Muscle layer of colon (tissue), 2 donors: ENCODE measurements around the gene MBD3L3.
"Not testable (repeated sequence)": the region's sequence is repeated elsewhere in the genome, so short reads cannot be mapped to it uniquely, and the experiment has no call there.

Experiments used
- H3K27ac ChIP-seq: one replicate; pipeline ENCODE4 v1.7.0; 2013; ENCODE audit warnings: low read depth, mild to moderate bottlenecking, low read length, moderate library complexity
- H3K27me3 ChIP-seq, 2 donors: one replicate each; pipeline ENCODE4 v1.7.0; 2013; ENCODE audit warnings: low read length in 2 of 2, mild to moderate bottlenecking in 2 of 2; ENCODE audit not compliant: insufficient read depth in 2 of 2, control insufficient read depth in 1 of 2
- H3K36me3 ChIP-seq: one replicate; pipeline ENCODE4 v1.7.0; 2013; ENCODE audit warnings: mild to moderate bottlenecking, low read length; ENCODE audit not compliant: insufficient read depth
- H3K4me1 ChIP-seq: one replicate; pipeline ENCODE4 v1.7.0; 2013; ENCODE audit warnings: mild to moderate bottlenecking, low read length; ENCODE audit not compliant: insufficient read depth
- H3K4me3 ChIP-seq, 2 donors: one replicate each; pipeline ENCODE4 v1.7.0; 2013; ENCODE audit warnings: low read length in 2 of 2, low read depth in 1 of 2, mild to moderate bottlenecking in 1 of 2, moderate library complexity in 1 of 2
- H3K9ac ChIP-seq: one replicate; pipeline ENCODE4 v1.7.0; 2013; ENCODE audit warnings: low read length
- H3K9me3 ChIP-seq: one replicate; pipeline ENCODE4 v1.7.0; 2013; ENCODE audit warnings: mild to moderate bottlenecking, low read length
- donor health status: abdominal sarcoma.
- donor health status: Adenocarcinoma of cecum.

Gene MBD3L3

DNA sequence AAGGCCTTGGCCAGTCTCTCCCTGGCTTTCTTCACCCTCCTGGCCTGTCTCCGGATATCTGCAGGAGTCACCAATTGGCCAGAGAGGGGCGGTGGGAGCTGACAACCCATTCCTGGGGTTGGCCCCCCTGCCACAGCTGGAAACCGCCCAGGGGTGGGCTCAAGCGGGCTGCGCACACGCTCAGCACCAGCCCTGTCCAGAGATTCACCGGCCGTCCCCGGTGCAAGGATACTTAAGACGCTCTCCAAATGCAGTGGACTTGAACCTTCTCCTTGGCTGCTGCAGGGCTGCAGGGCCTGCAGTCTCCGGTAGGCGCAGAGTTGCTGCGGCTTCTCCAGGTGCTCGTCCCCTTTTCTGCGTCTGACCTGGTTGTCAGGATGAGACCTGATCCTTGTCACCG is 2.1 kb downstream of the MBD3L3 start:
- H3K9me3 ChIP-seq, H3K27ac ChIP-seq, H3K4me3 ChIP-seq, H3K4me1 ChIP-seq, H3K9ac ChIP-seq, H3K27me3 ChIP-seq, H3K36me3 ChIP-seq: not testable (repeated sequence)

DNA sequence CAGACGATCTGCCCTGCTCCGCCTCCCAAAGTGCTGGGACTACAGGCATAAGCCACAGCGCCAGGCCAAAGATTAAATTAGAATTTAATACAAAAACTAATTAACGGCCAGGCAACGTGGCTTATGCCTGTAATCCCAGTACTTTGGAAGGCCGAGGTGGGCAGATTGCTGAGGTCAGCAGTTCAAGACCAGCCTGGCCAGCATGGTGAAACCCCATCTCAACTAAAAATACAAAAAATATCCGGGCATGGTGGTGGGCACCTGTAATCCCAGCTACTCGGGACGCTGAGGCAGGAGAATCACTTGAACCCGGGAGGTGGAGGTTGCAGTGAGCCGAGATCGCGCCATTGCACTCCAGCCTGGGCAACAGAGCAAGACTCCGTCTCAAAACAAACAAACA is 2.8 kb downstream of the MBD3L3 start:
- not testable (repeated sequence) for H3K4me1 ChIP-seq, H3K4me3 ChIP-seq, H3K27me3 ChIP-seq, H3K9ac ChIP-seq, H3K27ac ChIP-seq, H3K36me3 ChIP-seq, H3K9me3 ChIP-seq

DNA sequence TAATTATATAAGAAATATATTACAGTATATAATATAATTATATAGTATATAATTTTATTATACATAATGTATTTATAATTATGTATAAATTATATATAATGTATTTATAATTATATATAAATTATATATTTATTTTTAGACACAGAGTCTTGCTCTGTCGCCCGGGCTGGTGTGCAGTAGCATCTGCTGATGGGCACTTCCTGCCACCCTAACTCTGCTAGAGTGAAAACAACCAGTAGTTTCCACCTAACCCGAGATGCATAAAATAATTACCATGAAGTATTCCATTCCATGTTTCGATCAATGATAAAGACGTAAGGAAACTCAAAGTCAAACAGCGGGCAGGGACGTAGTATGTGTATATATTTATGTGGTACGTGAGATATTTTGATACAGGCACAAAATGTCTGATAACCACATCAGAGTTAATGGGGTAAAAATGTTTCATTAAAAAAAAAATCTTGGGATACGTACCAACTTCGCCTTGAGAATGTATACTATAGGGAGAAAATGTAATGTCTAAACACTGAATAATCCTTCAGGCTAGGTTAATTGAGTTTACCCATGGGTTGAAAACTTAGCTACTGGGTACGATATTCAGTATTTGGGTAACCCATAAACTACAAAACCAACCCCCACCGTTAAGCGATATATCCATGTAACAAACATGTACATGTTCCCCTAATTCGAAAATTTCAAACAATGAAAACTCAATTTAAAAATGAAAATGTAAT is 3.7 kb downstream of the MBD3L3 start:
- not testable (repeated sequence) for H3K4me1 ChIP-seq, H3K9ac ChIP-seq, H3K27ac ChIP-seq

DNA sequence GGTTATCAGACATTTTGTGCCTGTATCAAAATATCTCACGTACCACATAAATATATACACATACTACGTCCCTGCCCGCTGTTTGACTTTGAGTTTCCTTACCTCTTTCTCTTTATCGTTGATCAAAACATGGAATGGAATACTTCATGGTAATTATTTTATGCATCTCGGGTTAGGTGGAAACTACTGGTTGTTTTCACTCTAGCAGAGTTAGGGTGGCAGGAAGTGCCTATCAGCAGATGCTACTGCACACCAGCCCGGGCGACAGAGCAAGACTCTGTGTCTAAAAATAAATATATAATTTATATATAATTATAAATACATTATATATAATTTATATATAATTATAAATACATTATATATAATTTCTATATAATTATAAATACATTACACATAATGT is 5.6 kb downstream of the MBD3L3 start:
- H3K9me3 ChIP-seq, H3K4me1 ChIP-seq, H3K36me3 ChIP-seq, H3K4me3 ChIP-seq, H3K9ac ChIP-seq, H3K27me3 ChIP-seq, H3K27ac ChIP-seq: not testable (repeated sequence)

More for the DNA sequence above, 3.7 kb downstream of the MBD3L3 start:
- H3K36me3 ChIP-seq, H3K9me3 ChIP-seq, H3K27me3 ChIP-seq, H3K4me3 ChIP-seq: not testable (repeated sequence)

DNA sequence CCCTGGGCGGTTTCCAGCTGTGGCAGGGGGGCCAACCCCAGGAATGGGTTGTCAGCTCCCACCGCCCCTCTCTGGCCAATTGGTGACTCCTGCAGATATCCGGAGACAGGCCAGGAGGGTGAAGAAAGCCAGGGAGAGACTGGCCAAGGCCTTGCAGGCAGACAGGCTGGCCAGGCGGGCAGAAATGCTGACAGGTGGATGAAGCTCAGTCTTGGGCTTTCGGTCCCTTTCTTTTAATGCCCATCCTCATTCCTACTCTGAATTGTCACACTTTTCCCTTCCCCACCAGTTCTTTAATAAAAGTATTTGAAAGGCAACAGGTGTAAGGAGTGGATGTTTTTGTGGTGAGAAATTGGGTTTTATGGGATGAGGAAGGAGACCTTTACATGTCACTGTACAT is 7.1 kb downstream of the MBD3L3 start:
- not testable (repeated sequence) for H3K4me3 ChIP-seq, H3K9ac ChIP-seq, H3K27ac ChIP-seq, H3K36me3 ChIP-seq, H3K4me1 ChIP-seq, H3K9me3 ChIP-seq, H3K27me3 ChIP-seq

DNA sequence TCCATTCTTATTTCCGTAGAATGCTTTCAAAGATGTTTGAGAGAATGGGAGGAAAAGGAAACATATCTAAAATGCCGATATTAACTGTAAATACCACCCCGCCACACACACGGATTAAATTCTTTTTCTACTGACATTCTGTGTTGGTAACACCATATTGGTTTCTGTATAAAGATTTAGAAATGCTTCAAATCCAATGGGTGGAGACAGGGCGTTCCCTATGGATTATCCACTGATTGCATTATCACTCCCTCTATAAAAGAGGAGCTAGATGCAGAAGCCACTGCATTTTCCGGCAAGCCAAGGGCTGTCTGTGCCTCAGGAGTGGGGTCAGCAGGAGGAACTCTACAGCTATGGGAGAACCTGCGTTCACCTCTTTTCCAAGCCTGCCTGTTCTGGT is 9.5 kb downstream of the MBD3L3 start, which contains the start of gene MBD3L2:
MBD3L2 (plus strand) TSS at position 301 of the 400 bp plus-strand sequence; CDS start at position 354, 53 bp downstream.
- not testable (repeated sequence) for H3K9me3 ChIP-seq, H3K4me1 ChIP-seq, H3K27ac ChIP-seq, H3K36me3 ChIP-seq, H3K27me3 ChIP-seq, H3K9ac ChIP-seq, H3K4me3 ChIP-seq

DNA sequence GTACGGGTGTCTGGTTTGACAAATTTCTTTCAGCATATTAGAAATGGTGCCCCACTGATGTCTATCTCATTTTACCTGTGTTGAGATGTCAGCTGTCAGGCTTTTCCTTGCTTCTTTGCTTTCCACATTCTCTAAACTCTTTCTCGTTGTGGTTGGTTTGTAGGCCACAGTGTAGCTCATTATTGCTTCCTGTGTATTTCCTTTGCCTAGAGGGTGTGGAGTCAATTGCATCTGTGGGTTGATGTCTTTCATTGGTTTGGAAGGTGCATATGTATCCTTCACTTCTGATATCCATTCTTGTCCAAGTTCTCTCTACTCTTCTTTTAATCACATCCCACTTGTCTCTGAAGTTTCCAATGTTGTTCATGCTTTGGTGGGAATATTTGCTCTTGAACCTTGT is 16.9 kb downstream of the MBD3L3 start:
- not testable (repeated sequence) for H3K36me3 ChIP-seq, H3K27me3 ChIP-seq, H3K9ac ChIP-seq

DNA sequence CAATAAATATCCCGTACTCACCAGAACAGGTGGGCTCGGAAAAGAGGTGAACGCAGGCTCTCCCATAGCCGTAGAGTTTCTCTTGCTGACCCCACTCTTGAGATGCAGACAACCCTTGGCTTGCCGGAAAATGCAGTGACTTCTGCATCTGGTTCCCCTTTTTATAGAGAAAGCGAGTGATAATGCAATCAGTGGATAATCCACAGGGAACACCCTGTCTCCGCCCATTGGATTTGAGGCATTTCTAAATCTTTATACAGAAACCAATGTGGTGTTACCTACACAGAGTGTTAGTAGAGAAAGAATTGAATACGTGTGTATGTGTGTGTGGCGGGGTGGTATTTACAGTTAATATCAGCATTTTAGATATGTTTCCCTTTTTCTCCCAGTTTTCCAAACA is 18.4 kb downstream of the MBD3L3 start, which contains the start of gene MBD3L4:
MBD3L4 (minus strand) TSS at position 101 of the 400 bp plus-strand sequence; CDS start at position 66, 35 bp downstream.
- not testable (repeated sequence) for H3K4me3 ChIP-seq, H3K36me3 ChIP-seq, H3K9ac ChIP-seq, H3K27ac ChIP-seq, H3K27me3 ChIP-seq, H3K9me3 ChIP-seq, H3K4me1 ChIP-seq

More for the DNA sequence above, 16.9 kb downstream of the MBD3L3 start:
- H3K9me3 ChIP-seq, H3K27ac ChIP-seq, H3K4me3 ChIP-seq, H3K4me1 ChIP-seq: not testable (repeated sequence)

DNA sequence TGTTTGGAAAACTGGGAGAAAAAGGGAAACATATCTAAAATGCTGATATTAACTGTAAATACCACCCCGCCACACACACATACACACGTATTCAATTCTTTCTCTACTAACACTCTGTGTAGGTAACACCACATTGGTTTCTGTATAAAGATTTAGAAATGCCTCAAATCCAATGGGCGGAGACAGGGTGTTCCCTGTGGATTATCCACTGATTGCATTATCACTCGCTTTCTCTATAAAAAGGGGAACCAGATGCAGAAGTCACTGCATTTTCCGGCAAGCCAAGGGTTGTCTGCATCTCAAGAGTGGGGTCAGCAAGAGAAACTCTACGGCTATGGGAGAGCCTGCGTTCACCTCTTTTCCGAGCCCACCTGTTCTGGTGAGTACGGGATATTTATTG is 28.2 kb downstream of the MBD3L3 start, which contains the start of gene MBD3L5:
MBD3L5 (plus strand) TSS at position 301 of the 400 bp plus-strand sequence; CDS start at position 335, 34 bp downstream.
- not testable (repeated sequence) for H3K9me3 ChIP-seq, H3K9ac ChIP-seq, H3K4me1 ChIP-seq, H3K27ac ChIP-seq, H3K36me3 ChIP-seq, H3K27me3 ChIP-seq, H3K4me3 ChIP-seq

DNA sequence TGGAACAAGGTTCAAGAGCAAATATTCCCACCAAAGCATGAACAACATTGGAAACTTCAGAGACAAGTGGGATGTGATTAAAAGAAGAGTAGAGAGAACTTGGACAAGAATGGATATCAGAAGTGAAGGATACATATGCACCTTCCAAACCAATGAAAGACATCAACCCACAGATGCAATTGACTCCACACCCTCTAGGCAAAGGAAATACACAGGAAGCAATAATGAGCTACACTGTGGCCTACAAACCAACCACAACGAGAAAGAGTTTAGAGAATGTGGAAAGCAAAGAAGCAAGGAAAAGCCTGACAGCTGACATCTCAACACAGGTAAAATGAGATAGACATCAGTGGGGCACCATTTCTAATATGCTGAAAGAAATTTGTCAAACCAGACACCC is 29.7 kb downstream of the MBD3L3 start:
- not testable (repeated sequence) for H3K27ac ChIP-seq, H3K36me3 ChIP-seq, H3K9ac ChIP-seq, H3K27me3 ChIP-seq, H3K9me3 ChIP-seq, H3K4me1 ChIP-seq, H3K4me3 ChIP-seq

DNA sequence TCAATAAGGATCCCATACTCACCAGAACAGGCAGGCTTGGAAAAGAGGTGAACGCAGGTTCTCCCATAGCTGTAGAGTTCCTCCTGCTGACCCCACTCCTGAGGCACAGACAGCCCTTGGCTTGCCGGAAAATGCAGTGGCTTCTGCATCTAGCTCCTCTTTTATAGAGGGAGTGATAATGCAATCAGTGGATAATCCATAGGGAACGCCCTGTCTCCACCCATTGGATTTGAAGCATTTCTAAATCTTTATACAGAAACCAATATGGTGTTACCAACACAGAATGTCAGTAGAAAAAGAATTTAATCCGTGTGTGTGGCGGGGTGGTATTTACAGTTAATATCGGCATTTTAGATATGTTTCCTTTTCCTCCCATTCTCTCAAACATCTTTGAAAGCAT is 37.1 kb downstream of the MBD3L3 start, which contains the start of gene MBD3L2B:
MBD3L2B (minus strand) TSS at position 101 of the 400 bp plus-strand sequence; CDS start at position 67, 34 bp downstream.
- not testable (repeated sequence) for H3K36me3 ChIP-seq, H3K4me3 ChIP-seq, H3K27me3 ChIP-seq, H3K9ac ChIP-seq, H3K9me3 ChIP-seq, H3K27ac ChIP-seq, H3K4me1 ChIP-seq

DNA sequence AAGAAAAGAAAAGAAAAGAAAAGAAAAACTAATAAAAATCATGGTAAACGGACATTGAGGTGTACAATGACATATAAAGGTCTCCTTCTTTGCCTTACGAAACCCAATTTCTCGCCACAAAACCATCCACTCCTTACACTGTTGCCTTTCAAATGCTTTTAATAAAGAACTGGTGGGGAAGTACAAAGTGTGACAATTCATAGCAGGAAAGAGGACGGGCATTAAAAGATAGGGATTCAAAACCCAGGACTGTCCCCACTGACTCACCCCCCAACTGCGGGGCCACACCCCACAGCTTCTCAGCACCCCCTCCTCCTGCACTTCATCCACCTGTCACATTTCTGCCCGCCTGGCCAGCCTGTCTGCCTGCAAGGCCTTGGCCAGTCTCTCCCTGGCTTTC is 39.6 kb downstream of the MBD3L3 start:
- Histone ChIP-seq H3K36me3 (no peaks in the 10 kb centered on the region), H3K9me3 (no peaks in the 10 kb centered on the region), H3K27me3 (no peaks in the 10 kb centered on the region), H3K4me1 (no peaks in the 10 kb centered on the region), H3K27ac (no peak overlapping the region), H3K9ac (no peak overlapping the region), H3K4me3 (no peak overlapping the region)
